ENCODE measurements around the gene HLA-C. TPM values are rescaled to one million over a fixed set of nuclear protein-coding genes. Genes with fewer than 3 reads are reported as not detected.

The HLA-C gene
- total RNA-seq, 1 donor from 2014 or later: 587 TPM

- Histone ChIP-seq H2AFZ (ENCODE audit: low read depth, low read length) (no peak overlapping the region), H3K4me2 (ENCODE audit: low read length) (no peak overlapping the region), H3K27ac (ENCODE audit: low read depth, low read length) (no peak overlapping the region), H3K27me3 (ENCODE audit: insufficient read depth, low read length) (peaks cover 44% of the 10 kb centered on the region), H3K36me3 (ENCODE audit: insufficient read depth, low read length) (no peaks in the 10 kb centered on the region), H3K9ac (ENCODE audit: low read length) (no peak overlapping the region), H3K9me3 (ENCODE audit: insufficient read depth, low read depth, low read length) (no peaks in the 10 kb centered on the region), H4K20me1 (ENCODE audit: insufficient read depth, low read length) (no peaks in the 10 kb centered on the region), H3K79me2 (ENCODE audit: insufficient read depth, low read length) (no peaks in the 10 kb centered on the region), H3K4me1 (ENCODE audit: insufficient read depth, low read length) (no peaks in the 10 kb centered on the region), H3K4me3 (ENCODE audit: insufficient read depth, low read depth, low read length) (no peak overlapping the region)
- Mint-ChIP-seq H3K27me3 (ENCODE audit: low read depth, unreplicated experiment) (peaks cover 24% of the 10 kb centered on the region), H3K36me3 (ENCODE audit: low read depth, unreplicated experiment) (no peaks in the 10 kb centered on the region), H3K9me3 (ENCODE audit: unreplicated experiment) (peaks cover 2% of the 10 kb centered on the region), H3K4me1 (ENCODE audit: low read depth, unreplicated experiment) (no peaks in the 10 kb centered on the region), H3K4me3 (ENCODE audit: unreplicated experiment) (no peak overlapping the region), H3K27ac (ENCODE audit: unreplicated experiment) (no peak overlapping the region)
- FAIRE-seq (no peak), DNase-seq (ENCODE audit: low read depth) (no peak)
- peak; percentile 90 for TF ChIP-seq EZH2 (IDR thresholded peaks at IDR 0.05; ENCODE audit: insufficient read depth, low read length)
- TF ChIP-seq CTCF (IDR thresholded peaks at IDR 0.05; ENCODE audit: insufficient read depth, low read depth, low read length): no peak
Measured at GRCh38 chr6:31308050-31308844, 36.4 kb upstream of the HLA-C start.

GRCh38 chr6:31307669-31308049 lies 35.8 kb upstream of the HLA-C start:
- Histone ChIP-seq H3K4me2 (ENCODE audit: low read length) (no peak overlapping the region), H3K9me3 (ENCODE audit: insufficient read depth, low read depth, low read length) (no peaks in the 10 kb centered on the region), H3K79me2 (ENCODE audit: insufficient read depth, low read length) (no peaks in the 10 kb centered on the region), H4K20me1 (ENCODE audit: insufficient read depth, low read length) (no peaks in the 10 kb centered on the region), H3K36me3 (ENCODE audit: insufficient read depth, low read length) (no peaks in the 10 kb centered on the region), H3K9ac (ENCODE audit: low read length) (no peak overlapping the region), H3K27ac (ENCODE audit: low read depth, low read length) (no peak overlapping the region), H3K27me3 (ENCODE audit: insufficient read depth, low read length) (peaks cover 40% of the 10 kb centered on the region), H2AFZ (ENCODE audit: low read depth, low read length) (no peak overlapping the region), H3K4me3 (ENCODE audit: insufficient read depth, low read depth, low read length) (no peak overlapping the region), H3K4me1 (ENCODE audit: insufficient read depth, low read length) (no peaks in the 10 kb centered on the region)
- no peak for DNase-seq (ENCODE audit: low read depth)
- H3K9me3 Mint-ChIP-seq (ENCODE audit: unreplicated experiment): peaks cover 4% of the 10 kb centered on the region
- no peak for FAIRE-seq
- no peaks in the 10 kb centered on the region for H3K36me3 Mint-ChIP-seq (ENCODE audit: low read depth, unreplicated experiment)
- H3K27me3 Mint-ChIP-seq (ENCODE audit: low read depth, unreplicated experiment): peaks cover 25% of the 10 kb centered on the region
- no peak for TF ChIP-seq CTCF (IDR thresholded peaks at IDR 0.05; ENCODE audit: insufficient read depth, low read depth, low read length)
- no peaks in the 10 kb centered on the region for H3K4me1 Mint-ChIP-seq (ENCODE audit: low read depth, unreplicated experiment)
- H3K4me3 Mint-ChIP-seq (ENCODE audit: unreplicated experiment): no peak overlapping the region
- H3K27ac Mint-ChIP-seq (ENCODE audit: unreplicated experiment): no peak overlapping the region

GRCh38 chr6:31305703-31306219 lies 33.9 kb upstream of the HLA-C start:
- Mint-ChIP-seq H3K36me3 (ENCODE audit: low read depth, unreplicated experiment) (no peaks in the 10 kb centered on the region), H3K9me3 (ENCODE audit: unreplicated experiment) (peaks cover 4% of the 10 kb centered on the region), H3K27me3 (ENCODE audit: low read depth, unreplicated experiment) (peaks cover 31% of the 10 kb centered on the region), H3K4me3 (ENCODE audit: unreplicated experiment) (no peak overlapping the region), H3K27ac (ENCODE audit: unreplicated experiment) (no peak overlapping the region), H3K4me1 (ENCODE audit: low read depth, unreplicated experiment) (no peaks in the 10 kb centered on the region)
- FAIRE-seq: no peak
- no peak overlapping the region for H2AFZ ChIP-seq (ENCODE audit: low read depth, low read length)
- H3K36me3 ChIP-seq (ENCODE audit: insufficient read depth, low read length): no peaks in the 10 kb centered on the region
- H3K4me2 ChIP-seq (ENCODE audit: low read length): no peak overlapping the region
- peaks cover 31% of the 10 kb centered on the region for H3K27me3 ChIP-seq (ENCODE audit: insufficient read depth, low read length)
- no peaks in the 10 kb centered on the region for H3K79me2 ChIP-seq (ENCODE audit: insufficient read depth, low read length)
- no peaks in the 10 kb centered on the region for H3K4me1 ChIP-seq (ENCODE audit: insufficient read depth, low read length)
- TF ChIP-seq EZH2 (IDR thresholded peaks at IDR 0.05; ENCODE audit: insufficient read depth, low read length) (no peak), CTCF (IDR thresholded peaks at IDR 0.05; ENCODE audit: insufficient read depth, low read depth, low read length) (no peak)
- H3K9me3 ChIP-seq (ENCODE audit: insufficient read depth, low read depth, low read length): no peaks in the 10 kb centered on the region
- H3K9ac ChIP-seq (ENCODE audit: low read length): no peak overlapping the region
- H3K4me3 ChIP-seq (ENCODE audit: insufficient read depth, low read depth, low read length): no peak overlapping the region
- no peak for DNase-seq (ENCODE audit: low read depth)
- H3K27ac ChIP-seq (ENCODE audit: low read depth, low read length): no peak overlapping the region
- H4K20me1 ChIP-seq (ENCODE audit: insufficient read depth, low read length): no peaks in the 10 kb centered on the region
